GM19099 (cell line): Measurements from ENCODE around the gene SULT2B1.

ENCODE experiments used
- POLR2A ChIP-seq: IDR thresholded peaks from 3 replicates; pipeline ENCODE4 v1.6.1; 2011; ENCODE audit warnings: low read depth; ENCODE audit not compliant: insufficient read length; ENCODE audit errors: extremely low read depth

The SULT2B1 gene

DNA sequence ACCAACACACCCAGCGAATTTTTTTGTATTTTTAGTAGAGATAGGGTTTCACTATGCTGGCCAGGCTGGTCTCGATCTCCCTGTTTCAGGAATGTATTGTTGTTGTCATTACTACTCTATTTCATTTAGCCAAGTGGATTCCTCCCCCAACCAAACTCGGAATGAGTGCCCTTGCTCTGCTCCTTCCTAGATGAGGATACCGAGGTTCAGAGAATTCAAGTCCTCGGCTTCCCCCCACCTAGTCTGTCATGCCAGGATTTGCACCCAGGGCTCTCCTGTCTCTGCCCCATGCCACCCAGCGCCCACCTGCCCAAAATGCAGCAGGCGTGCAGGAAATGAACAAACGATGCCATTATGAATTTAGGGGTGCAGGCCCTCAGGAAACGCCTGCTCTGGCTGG, 51.0 kb downstream of the SULT2B1 start:
- no peak for TF ChIP-seq POLR2A

DNA sequence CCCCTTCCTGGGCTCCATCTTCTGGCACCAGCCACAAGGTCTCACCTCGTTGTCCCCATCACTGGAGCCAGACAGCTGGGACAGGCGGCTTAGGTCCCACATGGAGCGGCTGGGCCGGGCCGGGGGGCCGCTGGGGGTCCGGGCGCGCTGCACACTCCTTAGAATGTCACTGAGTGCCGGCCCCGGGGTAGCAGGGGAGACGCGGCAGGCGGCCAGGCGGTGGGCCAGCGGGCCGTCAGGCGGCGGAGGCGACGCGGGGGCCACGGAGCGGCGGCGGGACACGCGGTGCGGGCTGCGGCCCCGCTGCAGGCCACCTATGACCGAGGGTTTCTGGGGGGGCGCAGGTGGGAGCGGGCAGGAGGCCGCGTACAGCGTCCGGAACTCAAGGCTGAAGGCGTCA, 51.5 kb downstream of the SULT2B1 start:
- no peak for TF ChIP-seq POLR2A

DNA sequence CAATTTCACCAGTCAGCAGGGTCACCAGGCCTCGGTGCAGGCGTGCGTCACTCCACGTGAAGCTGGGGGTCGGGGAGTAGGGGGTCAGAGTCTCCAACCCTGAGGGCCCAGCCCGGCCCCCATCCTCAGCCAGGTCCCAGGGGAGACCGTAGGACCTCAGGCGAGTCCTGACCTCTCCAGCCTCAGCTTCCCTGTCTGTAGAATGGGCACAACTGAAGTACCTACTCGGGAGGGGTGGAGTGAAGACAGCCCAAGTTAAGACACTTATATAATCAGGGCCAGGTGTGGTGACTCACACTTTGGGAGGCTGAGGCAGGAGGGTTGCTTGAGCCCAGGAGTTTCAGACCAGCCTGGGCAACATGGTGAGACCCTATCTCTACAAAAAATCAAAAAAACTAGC, 51.9 kb downstream of the SULT2B1 start:
- no peak for TF ChIP-seq POLR2A

DNA sequence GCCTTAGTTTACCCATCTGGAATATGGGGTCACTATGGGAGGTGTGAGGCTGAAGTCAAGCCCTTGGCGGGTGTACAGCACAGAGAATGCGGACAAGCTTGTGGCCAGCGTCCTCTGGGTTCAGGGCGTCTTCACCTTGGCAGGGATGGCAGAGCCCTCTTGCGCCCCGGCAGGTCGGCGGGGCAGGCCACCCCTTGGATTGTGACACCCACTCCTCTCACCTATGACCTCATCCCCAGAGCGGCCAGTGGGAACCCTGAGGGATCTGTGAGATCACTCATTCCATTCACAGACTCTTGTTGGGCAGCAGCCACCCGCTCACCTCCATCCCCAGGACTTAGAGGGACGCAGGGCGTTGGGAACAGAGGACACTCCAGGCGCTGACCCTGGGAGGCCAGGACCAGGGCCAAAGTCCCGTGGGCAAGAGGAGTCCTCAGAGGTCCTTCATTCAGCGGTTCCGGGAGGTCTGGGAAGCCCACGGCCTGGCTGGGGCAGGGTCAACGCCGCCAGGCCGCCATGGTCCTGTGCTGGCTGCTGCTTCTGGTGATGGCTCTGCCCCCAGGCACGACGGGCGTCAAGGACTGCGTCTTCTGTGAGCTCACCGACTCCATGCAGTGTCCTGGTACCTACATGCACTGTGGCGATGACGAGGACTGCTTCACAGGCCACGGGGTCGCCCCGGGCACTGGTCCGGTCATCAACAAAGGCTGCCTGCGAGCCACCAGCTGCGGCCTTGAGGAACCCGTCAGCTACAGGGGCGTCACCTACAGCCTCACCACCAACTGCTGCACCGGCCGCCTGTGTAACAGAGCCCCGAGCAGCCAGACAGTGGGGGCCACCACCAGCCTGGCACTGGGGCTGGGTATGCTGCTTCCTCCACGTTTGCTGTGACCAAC, 54.7 kb downstream of the SULT2B1 start, which contains the start of gene SPACA4:
Gene SPACA4, plus strand, starts transcription at position 280 of the 896 bp plus-strand sequence. Its CDS starts 237 bp downstream, at position 517.
- no peak for TF ChIP-seq POLR2A

DNA sequence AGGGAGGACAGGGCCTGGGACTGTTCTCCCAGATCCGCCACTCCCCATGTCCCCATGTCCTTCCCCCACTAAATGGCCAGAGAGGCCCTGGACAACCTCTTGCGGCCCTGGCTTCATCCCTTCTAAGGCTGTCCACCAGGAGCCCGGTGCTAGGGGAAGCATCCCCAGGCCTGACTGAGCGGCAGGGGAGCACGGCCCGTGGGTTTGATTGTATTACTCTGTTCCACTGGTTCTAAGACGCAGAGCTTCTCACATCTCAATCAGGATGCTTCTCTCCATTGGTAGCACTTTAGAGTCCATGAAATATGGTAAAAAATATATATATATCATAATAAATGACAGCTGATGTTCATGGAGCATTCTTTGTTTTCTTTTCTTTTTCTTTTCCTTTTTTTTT, 55.4 kb downstream of the SULT2B1 start:
- no peak for TF ChIP-seq POLR2A

DNA sequence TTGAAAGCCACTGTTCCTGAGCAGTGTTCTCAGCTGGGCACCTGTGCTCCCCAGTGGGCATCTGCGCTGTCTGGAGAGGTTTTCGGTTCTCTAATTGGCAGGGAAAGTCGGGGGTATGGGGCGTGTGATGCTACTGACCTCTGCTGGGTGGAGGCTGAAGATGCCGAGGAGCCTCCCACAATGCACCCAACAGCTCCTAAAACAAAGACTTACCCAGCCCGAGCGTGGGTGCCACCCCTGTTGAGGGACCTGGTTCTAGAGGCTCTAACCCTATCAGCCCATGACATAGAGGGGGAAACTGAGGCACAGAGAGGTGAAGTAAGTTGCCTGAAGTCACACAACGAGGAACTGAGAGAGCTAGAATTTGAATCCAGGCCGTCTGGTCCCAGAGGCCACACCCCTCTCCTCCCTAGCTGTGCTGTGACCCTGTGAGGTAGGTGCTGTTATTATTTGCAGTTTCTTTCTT, 56.9 kb downstream of the SULT2B1 start:
- TF ChIP-seq POLR2A = no peak

DNA sequence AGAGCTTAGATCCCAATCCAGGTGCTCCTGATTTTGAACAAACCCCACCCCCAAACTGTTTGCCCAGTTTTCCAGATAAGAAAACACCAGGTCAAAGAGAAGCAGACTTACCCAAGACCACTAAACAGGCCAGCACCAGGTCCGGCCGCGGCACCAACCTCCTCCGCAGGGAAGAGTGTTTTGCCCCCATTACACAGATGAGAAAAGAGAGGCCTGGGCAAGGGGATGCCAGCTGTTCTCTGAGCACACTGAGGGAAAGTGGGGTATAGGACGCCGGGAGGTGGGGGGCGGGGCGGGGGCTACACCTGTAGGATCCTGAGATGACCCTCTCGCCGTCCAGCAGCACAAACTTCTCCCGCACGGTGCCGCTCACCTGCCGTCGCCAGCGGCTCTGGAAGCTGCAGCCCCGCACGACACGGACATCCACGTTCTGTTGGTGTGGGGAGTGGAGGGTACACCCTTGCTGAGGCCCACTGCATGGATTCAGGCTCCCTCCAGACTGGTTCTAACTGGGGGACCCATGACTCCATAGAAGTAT, 57.7 kb downstream of the SULT2B1 start:
- TF ChIP-seq POLR2A = no peak

DNA sequence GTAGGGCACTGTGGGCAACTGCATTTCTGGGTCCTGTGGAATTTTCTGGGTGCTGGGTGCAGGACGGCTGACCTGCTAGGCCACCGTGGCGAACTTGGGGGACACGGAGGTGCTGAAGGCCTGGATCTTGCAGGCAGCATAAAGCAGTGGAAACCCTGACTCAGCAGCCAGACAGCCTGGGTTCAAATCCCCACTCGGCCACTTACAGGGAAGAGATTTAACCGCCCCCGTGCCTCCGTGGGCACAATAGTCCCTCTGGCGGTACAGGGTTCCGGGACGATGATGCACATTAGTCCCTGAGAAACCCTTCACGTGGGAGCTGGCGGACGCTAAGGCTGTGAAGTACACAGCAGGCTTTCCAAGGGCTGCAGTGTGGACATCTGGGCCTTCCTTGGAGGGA, 59.9 kb downstream of the SULT2B1 start:
- TF ChIP-seq POLR2A = no peak

DNA sequence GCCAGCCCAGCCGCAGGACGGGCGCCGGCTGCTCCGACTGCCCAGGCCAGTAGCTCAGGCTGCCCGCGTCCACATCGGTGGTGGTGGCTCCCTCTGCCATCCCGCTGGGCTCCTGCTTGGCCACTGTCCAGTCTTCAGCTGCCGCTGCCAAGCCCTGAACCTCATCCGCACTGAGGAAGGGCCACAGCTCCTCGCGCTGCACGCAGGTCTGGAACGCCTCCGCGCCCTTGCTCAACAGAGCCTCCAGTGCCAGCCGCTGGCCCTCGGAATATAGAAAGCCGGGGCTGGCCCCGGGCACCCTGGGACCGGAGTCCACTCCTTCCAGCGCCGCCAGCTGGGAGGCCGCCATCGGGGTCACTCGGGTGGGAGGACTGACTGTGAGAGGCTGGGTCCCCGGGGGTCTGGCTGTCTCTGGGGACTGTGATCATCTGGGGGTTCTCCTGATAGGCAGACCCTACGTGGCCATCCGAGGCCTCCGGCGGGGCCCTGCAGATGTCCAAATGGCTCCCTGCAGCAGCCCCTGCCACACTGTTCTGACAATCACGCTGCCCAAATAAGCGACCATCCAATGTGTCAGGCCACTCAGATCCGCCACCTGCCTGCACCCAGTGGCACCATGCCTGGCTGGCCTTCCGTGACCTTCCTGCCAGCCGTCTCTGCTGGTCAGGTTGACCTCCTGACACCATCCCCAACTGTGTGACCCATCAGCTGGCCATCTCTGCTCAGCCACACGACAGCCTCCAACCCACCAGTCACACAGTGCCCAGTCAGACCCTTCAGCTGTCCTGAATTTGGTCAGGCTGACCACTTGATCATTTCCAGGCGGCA, 61.3 kb downstream of the SULT2B1 start:
- no peak for TF ChIP-seq POLR2A

DNA sequence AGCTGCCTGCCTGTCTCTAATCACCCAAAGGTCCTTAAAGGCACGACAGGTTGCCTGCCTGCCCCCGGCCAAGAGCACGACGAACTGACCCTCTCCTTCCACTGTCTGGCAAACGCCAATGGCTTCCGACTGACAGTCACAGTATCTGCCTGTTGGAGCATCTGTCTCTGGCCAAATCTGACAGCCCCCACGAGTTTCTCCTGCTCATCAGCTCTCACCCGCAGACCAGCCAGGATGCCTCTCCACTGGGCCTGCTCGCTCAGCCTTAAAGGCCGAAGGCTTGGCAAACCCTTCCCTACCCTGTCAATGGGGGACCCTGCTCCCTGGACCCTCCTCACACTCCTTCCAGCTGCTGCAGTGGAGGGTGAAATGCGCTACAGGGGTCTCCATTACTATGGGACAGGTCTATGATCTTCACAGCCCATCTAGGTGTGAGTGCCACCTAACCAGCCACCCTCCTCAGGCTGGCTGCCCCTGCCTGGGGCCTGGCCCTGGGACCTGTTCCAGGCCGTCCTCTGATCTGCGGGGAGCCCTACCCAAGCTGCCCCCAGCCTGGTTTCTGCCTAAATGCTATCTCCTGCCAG, 62.0 kb downstream of the SULT2B1 start:
- peak; percentile 8 for TF ChIP-seq POLR2A

DNA sequence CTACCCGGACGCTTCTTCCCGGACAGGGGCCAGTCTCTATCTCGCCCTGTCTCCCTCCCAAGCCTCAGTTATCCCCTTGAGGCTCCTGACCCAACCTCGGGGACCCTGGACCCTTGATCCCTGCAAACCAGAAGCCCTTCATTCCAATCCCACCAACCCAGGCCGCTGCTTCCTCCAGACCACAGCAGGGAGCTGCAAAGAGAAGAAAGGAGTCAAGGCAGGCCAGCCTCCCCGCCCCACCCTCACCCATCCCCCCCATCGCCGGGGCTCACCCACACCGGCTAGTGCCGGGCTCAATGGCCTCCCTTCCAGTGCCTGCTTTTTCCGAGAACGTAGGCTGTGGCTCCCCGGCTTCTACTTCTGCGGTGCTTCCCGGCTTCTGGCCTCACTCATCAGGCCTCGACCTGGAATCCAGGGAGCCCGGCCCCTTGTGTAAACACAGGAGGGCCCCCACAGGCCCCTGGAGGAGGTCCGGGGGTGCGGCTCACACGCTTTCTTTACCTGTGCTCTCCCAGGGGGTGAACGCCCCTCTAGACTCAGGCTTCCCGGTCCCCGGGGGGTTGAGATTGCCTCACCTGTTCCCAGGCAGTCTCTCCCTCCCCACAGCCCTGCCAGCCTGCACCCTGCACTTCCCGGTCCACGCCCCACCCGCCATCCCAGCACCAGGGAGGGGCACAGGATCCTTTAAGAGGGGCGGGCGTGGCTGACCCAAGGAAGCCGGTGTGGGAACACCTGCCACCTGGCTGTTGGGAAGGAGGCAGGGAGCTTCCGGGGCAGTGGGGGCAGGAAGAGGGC, 62.7 kb downstream of the SULT2B1 start, which contains the start of gene FAM83E:
Gene FAM83E, minus strand, starts transcription at position 641 of the 795 bp plus-strand sequence. CDS start 1,704 bp downstream, outside the sequence.
- no peak for TF ChIP-seq POLR2A

DNA sequence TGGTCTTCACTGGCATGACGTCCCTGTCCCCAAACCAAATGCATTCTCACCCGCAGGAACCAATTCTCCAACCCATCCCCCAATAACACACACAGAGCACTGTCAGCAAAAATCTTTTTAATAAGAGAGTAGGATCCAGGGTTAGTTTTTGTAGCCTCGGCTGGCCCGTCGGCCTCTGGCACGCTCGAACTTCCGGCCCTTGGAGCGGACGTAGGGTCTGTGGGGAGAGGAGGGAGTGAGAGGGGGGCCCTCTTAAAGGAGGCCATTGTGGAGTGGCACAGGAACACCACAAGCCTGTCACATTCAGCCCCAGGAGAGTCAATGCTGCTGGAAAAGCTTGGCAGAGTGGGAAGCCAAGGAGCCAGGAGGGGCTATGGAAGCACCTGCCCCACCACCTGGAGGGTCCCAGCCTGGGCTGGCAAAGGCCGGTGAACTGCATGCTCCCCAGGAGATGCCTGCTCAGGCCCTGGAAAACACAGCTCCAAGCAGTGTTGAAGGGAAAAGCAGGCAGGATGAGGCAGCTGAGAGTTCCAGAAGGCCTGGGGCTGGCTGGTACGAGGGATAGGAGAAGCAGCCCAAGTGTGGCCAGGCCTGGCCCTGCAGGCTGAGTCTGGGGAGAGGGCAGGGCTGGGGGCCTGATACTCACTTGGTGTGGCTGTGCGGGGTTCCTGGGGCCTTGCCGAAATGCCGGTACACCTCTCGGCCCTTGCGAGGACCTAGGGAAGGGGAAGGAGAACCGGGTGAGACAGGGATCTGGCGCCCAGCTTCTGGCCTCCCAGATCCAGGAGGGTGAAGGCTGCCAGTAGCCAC, 63.5 kb downstream of the SULT2B1 start:
- no peak for TF ChIP-seq POLR2A

DNA sequence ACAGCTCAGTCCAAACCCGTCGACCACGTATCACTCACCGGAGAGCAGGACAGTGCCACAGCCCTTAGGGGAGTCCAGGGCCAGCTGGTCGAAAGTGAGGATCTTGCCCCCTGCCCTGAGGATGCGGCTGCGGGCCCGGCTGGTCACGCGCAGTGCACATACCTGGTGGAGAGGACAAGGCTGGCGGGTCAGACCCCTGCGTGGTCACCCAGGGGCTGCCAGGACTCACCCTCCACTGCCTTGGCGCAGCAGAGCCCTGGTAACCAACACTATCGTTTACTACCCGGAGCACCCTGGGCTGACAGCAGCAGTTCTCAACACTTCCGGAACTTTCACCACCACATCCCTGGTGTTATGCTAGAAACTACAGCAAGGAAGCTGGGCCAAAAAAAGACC, 64.1 kb downstream of the SULT2B1 start:
- TF ChIP-seq POLR2A = no peak
